K562 (cell line): Measurements from ENCODE around the gene GBF1. TPM values are rescaled to one million over a fixed set of nuclear protein-coding genes. Genes with fewer than 3 reads are reported as not detected.

ENCODE experiments used
- ATAC-seq: fragments of 200-7000 bp; cut with Tn5 transposase; 3 replicates; pipeline ENCODE4 v1.9.1; 2020; ENCODE audit warnings: moderate library complexity
- BruUV-seq: library from RNA; stranded (reverse); fragments of 400-500 nt; replicated peaks from 2 replicates; lab custom pipeline; 2021; lab: Mats Ljungman, UMichigan
- CTCF ChIA-PET: fragments of 300-600 bp; formaldehyde crosslinking; extraction: SDS; loops from one replicate; lab custom pipeline; 2021; ENCODE audit warnings: low intra/inter-chr PET ratio; lab: Yijun Ruan, JAX
- POLR2A ChIA-PET: fragments of 300-600, 350-650 bp; sonication (Branson Sonifier 250); formaldehyde crosslinking; extraction: SDS; loops from one replicate; lab custom pipeline; 2021; ENCODE audit warnings: antibody characterized with exemption, inconsistent platforms; lab: Yijun Ruan, JAX
- DNase-seq, 4 experiments: peaks; one replicate each; pipeline versions ENCODE4 v3.0.0 to v3.0.0-alpha.2; 2011 to 2018; ENCODE audit warnings: low spot score in 3 of 4, mixed read lengths in 3 of 4; ENCODE audit errors: extremely low read depth in 1 of 4
- FAIRE-seq: peaks from 2 replicates; lab custom pipeline; 2011; peaks lifted over from hg19 to GRCh38; lab: Jason Lieb, UNC
- H2AFZ ChIP-seq: 2 replicates; pipeline ENCODE4 v1.6.0; 2011; ENCODE audit warnings: low read depth, low read length, control low read depth, inconsistent platforms
- H3K27ac ChIP-seq: fragments of 200-600 bp; 3 replicates; pipeline ENCODE4 v1.8.0; 2011; ENCODE audit warnings: low read depth, mild to moderate bottlenecking, control low read depth, inconsistent platforms, low read length, moderate library complexity, mixed read lengths; ENCODE audit errors: extremely low read depth
- H3K27me3 ChIP-seq, 2 experiments: fragments of 300-600 bp in 1 of 2; 2 replicates in 1 of 2; 3 replicates in 1 of 2; pipeline versions ENCODE4 v1.6.0 to v1.8.0; 2011; ENCODE audit warnings: inconsistent platforms in 2 of 2, low read length in 2 of 2, mild to moderate bottlenecking in 1 of 2, mixed read lengths in 1 of 2, moderate library complexity in 1 of 2; ENCODE audit not compliant: control insufficient read depth in 2 of 2, insufficient read depth in 2 of 2
- H3K36me3 ChIP-seq: fragments of 300-600 bp; 3 replicates; pipeline ENCODE4 v1.8.0; 2011; ENCODE audit warnings: mild to moderate bottlenecking, low read length, inconsistent platforms; ENCODE audit not compliant: control insufficient read depth, insufficient read depth
- H3K4me1 ChIP-seq, 2 experiments: fragments of 200-600 bp in 1 of 2; replicated peaks in 1 of 2; 2 replicates in 1 of 2; 3 replicates in 1 of 2; pipeline versions ENCODE4 v1.5.1 to v1.8.0; 2011; ENCODE audit warnings: inconsistent platforms in 2 of 2, low read length in 2 of 2, mild to moderate bottlenecking in 1 of 2, mixed read lengths in 1 of 2, moderate library complexity in 1 of 2; ENCODE audit not compliant: control insufficient read depth in 2 of 2, insufficient read depth in 2 of 2
- H3K4me2 ChIP-seq: 2 replicates; pipeline ENCODE4 v1.6.1; 2011; ENCODE audit warnings: low read length, control low read depth, inconsistent platforms, mixed read lengths; ENCODE audit not compliant: insufficient read depth
- H3K4me3 ChIP-seq: fragments of 200-600 bp; sonication (generic), shearing (Covaris generic); 2 replicates; pipeline ENCODE4 v1.5.1; 2016; ENCODE audit warnings: control low read depth, inconsistent platforms
- H3K79me2 ChIP-seq: fragments of 200-600 bp; 3 replicates; pipeline ENCODE4 v1.8.0; 2011; ENCODE audit warnings: low read length, inconsistent platforms; ENCODE audit not compliant: control insufficient read depth, insufficient read depth
- H3K9ac ChIP-seq, 2 experiments: 2 replicates each; pipeline versions ENCODE4 v1.6.0 to v1.6.1; 2011; ENCODE audit warnings: low read depth in 2 of 2, low read length in 2 of 2, control low read depth in 1 of 2, inconsistent platforms in 1 of 2, mild to moderate bottlenecking in 1 of 2, mixed read lengths in 1 of 2; ENCODE audit not compliant: insufficient read depth in 1 of 2
- H3K9me1 ChIP-seq: one replicate; pipeline ENCODE4 v1.6.0; 2011; ENCODE audit warnings: inconsistent platforms, mild to moderate bottlenecking, low read length, moderate library complexity; ENCODE audit not compliant: control insufficient read depth, insufficient read depth
- H3K9me3 ChIP-seq: replicated peaks from 2 replicates; pipeline ENCODE4 v1.5.1; 2011; ENCODE audit warnings: low read depth, low read length, inconsistent platforms; ENCODE audit not compliant: control insufficient read depth, insufficient read depth
- H4K20me1 ChIP-seq: replicated peaks from 2 replicates; pipeline ENCODE4 v1.6.1; 2011; ENCODE audit warnings: low read length, inconsistent platforms, mixed read lengths; ENCODE audit not compliant: control insufficient read depth, insufficient read depth
- CTCF ChIP-seq, 3 experiments: IDR thresholded peaks in 2 of 3; conservative IDR thresholded peaks in 1 of 3; 2 replicates each; pipeline ENCODE4 v1.5.1; 2011 to 2012; ENCODE audit warnings: low read length in 3 of 3, mild to moderate bottlenecking in 3 of 3, control low read depth in 2 of 3, improper control_type of control experiment in 1 of 3, inconsistent platforms in 1 of 3, low read depth in 1 of 3, mixed read lengths in 1 of 3, moderate library complexity in 1 of 3; ENCODE audit not compliant: insufficient read depth in 2 of 3
- U2AF2 ChIP-seq: fragments of 200-400 bp; formaldehyde crosslinking; optimal IDR thresholded peaks from 2 replicates; pipeline ENCODE3; 2017; ENCODE audit warnings: low read depth, mild to moderate bottlenecking, low read length
- WGBS: fragments of 100-300 bp; shearing (Covaris generic); methylation state at CpG from one replicate; pipeline ENCODE4 v1.1.6; 2016; ENCODE audit warnings: low coverage, mixed read lengths; ENCODE audit not compliant: insufficient coverage; ENCODE audit errors: missing lambda C conversion rate; 5-methylcytosine and 5-hydroxymethylcytosine counted together
- in situ Hi-C: fragments of 300-500 bp; cut with MboI; formaldehyde crosslinking; loops from 4 replicates; pipeline ENCODE4 v1.15.0; 2018; ENCODE audit warnings: inconsistent platforms, mixed read lengths
- intact Hi-C: fragments of 100-400 bp; cut with micrococcal nuclease; formaldehyde crosslinking; loops from 2 replicates; pipeline ENCODE4 v1.14.2; 2022
- polyA plus RNA-seq, 8 experiments: library from polyadenylated mRNA; depleted of rRNA in 4 of 8; stranded (reverse) in 5 of 8; unstranded in 3 of 8; fragments of >200 nt; fragmentation: Nextera tagmentation in 2 of 8; fragmentation: Illumina TruSeq in 1 of 8; extraction: Ambion mirVana in 2 of 8; extraction: Trizol in 1 of 8; gene quantifications; 2 replicates each; pipeline versions ENCODE4 v1.2.1 to v1.2.3, GENCODE V29; 2011 to 2014; ENCODE audit warnings: inconsistent platforms in 1 of 8, missing spikeins in 1 of 8
- total RNA-seq, 7 experiments: library from RNA; depleted of rRNA in 6 of 7; stranded (reverse); fragments of >200 nt in 6 of 7; fragmentation: Illumina TruSeq in 2 of 7; extraction: Trizol in 2 of 7; gene quantifications; 2 replicates each; pipeline versions ENCODE4 v1.2.1 to v1.2.3, GENCODE V29; 2011 to 2021; ENCODE audit warnings: low replicate concordance in 1 of 7

Gene GBF1
- total and polyA plus RNA-seq, 9 of the 15 experiments (the other 6 are each of a cell fraction or from before 2014, with no cell fraction given): 0.69 to 28.0 (median 10.3) TPM

- ATAC-seq: peak; percentile 55
- H3K79me2 ChIP-seq: no peaks in the 10 kb centered on the region
- in situ Hi-C loops (loop anchor here (25.0 kb wide), 1 partner anchor 212 kb away; no protein-coding TSS in a partner anchor), intact Hi-C loops (no loop called here)
- H3K9me1 ChIP-seq: no peaks in the 10 kb centered on the region
- POLR2A ChIA-PET: interaction anchor here (1.4 to 1.5 kb wide), 2 partner anchors 9 to 12 kb away, joined by 3 to 6 read pairs; no protein-coding TSS in a partner anchor
- TF ChIP-seq U2AF2 (no peak), CTCF (IDR thresholded peaks at IDR 0.05 in 2 of 3, conservative IDR thresholded peaks at IDR 0.05 in 1 of 3; ENCODE audit: insufficient read depth in 2 of 3, low read depth in 1 of 3, low read length in 3 of 3) (peak in 2 of 3 experiments; percentile 13 to 19; a peak in 1 of 6 replicates)
- H3K4me1 ChIP-seq: no peaks in the 10 kb centered on the region
- H3K9ac ChIP-seq: 0 out of 4 replicates have a peak overlapping the region, but pooled peaks of 1 of the 2 experiments have one; percentile 52
- no TSS peak for BruUV-seq
- H2AFZ ChIP-seq: no peak overlapping the region
- FAIRE-seq: no peak
- H3K27me3 ChIP-seq: no peaks in the 10 kb centered on the region
- H3K9me3 ChIP-seq: no peaks in the 10 kb centered on the region
- H3K27ac ChIP-seq: no peak overlapping the region
- CTCF ChIA-PET: interaction anchor here (0.6 kb wide), 1 partner anchor 146 kb away, joined by 3 read pairs; no protein-coding TSS in a partner anchor
- peaks cover 56% of the 10 kb centered on the region; the same call in 2 of the 3 replicates for H3K36me3 ChIP-seq
- no peak overlapping the region for H3K4me3 ChIP-seq
- H3K4me2 ChIP-seq: no peak overlapping the region
- no peaks in the 10 kb centered on the region for H4K20me1 ChIP-seq
- DNase-seq: no peak
- WGBS: 96% methylated on average over 7 of the region's 7 CpGs
Measured at GRCh38 chr10:102375250-102375649, 129.9 kb downstream of the GBF1 start.
